CD4-positive, CD25-positive, alpha-beta regulatory T cell (primary cell): ENCODE measurements around the gene GOLGA5. TPM values are rescaled to one million over a fixed set of nuclear protein-coding genes. Genes with fewer than 3 reads are reported as not detected.

Experiments
- ATAC-seq, 2 donors: fragments of 150-1000 bp; cut with Tn5 transposase; one replicate each; pipeline ENCODE4 v1.10.0; 2021; ENCODE audit warnings: low read depth in 2 of 2, moderate number of reproducible peaks in 2 of 2, moderate library complexity in 1 of 2
- DNase-seq, 3 donors: peaks; one replicate each; pipeline versions ENCODE4 v3.0.0 to v3.0.0-alpha.2; 2012 to 2022; ENCODE audit warnings: mixed read lengths in 1 of 3
- H3K27ac ChIP-seq: one replicate; pipeline ENCODE4 v1.7.0; 2013; ENCODE audit warnings: mild to moderate bottlenecking, low read length; ENCODE audit not compliant: insufficient read depth, poor library complexity, severe bottlenecking
- H3K27me3 ChIP-seq: one replicate; pipeline ENCODE4 v1.7.0; 2013; ENCODE audit warnings: low read length; ENCODE audit not compliant: control insufficient read depth, insufficient read depth
- H3K36me3 ChIP-seq: one replicate; pipeline ENCODE4 v1.7.0; 2013; ENCODE audit warnings: mild to moderate bottlenecking, low read length, moderate library complexity; ENCODE audit not compliant: control insufficient read depth, insufficient read depth
- H3K4me1 ChIP-seq: 2 replicates; pipeline ENCODE4 v1.7.0; 2013; ENCODE audit warnings: mild to moderate bottlenecking, low read length; ENCODE audit not compliant: insufficient read depth, control insufficient read depth, poor library complexity, severe bottlenecking
- H3K4me3 ChIP-seq: one replicate; pipeline ENCODE4 v1.7.0; 2013; ENCODE audit warnings: low read depth, mild to moderate bottlenecking, low read length, moderate library complexity
- H3K9me3 ChIP-seq, 2 experiments: 1 replicate in 1 of 2; 2 replicates in 1 of 2; pipeline ENCODE4 v1.7.0; 2013; ENCODE audit warnings: low read length in 2 of 2, mild to moderate bottlenecking in 1 of 2, moderate library complexity in 1 of 2; ENCODE audit not compliant: control insufficient read depth in 2 of 2
- H3K27ac Mint-ChIP-seq, 3 donors: one replicate each; pipeline ENCODE4 v1.8.0; 2020 to 2022; ENCODE audit warnings: mild to moderate bottlenecking in 3 of 3, mixed read lengths in 3 of 3, moderate library complexity in 2 of 3
- H3K27me3 Mint-ChIP-seq: one replicate; pipeline ENCODE4 v1.8.0; 2022; ENCODE audit warnings: mild to moderate bottlenecking, mixed read lengths
- H3K36me3 Mint-ChIP-seq: one replicate; pipeline ENCODE4 v1.8.0; 2020; ENCODE audit warnings: mixed read lengths
- H3K4me1 Mint-ChIP-seq, 4 donors: one replicate each; pipeline ENCODE4 v1.8.0; 2020 to 2022; ENCODE audit warnings: mixed read lengths in 4 of 4, mild to moderate bottlenecking in 1 of 4
- H3K4me3 Mint-ChIP-seq, 4 donors: one replicate each; pipeline ENCODE4 v1.8.0; 2020 to 2022; ENCODE audit warnings: mild to moderate bottlenecking in 4 of 4, mixed read lengths in 4 of 4, moderate library complexity in 3 of 4
- H3K9me3 Mint-ChIP-seq, 7 donors: one replicate each; pipeline ENCODE4 v1.8.0; 2020 to 2022; ENCODE audit warnings: mixed read lengths in 7 of 7, mild to moderate bottlenecking in 3 of 7, moderate library complexity in 2 of 7
- polyA plus RNA-seq, 4 donors: library from polyadenylated mRNA; unstranded; fragments of 300-500 nt; fragmentation: Illumina TruSeq; gene quantifications; one replicate each; pipeline ENCODE4 v1.2.3, GENCODE V29; 2021
- total RNA-seq: library from RNA; stranded (reverse); gene quantifications from one replicate; pipeline ENCODE4 v1.2.3, GENCODE V29; 2022

The GOLGA5 gene
- total and polyA plus RNA-seq, 5 donors from 2014 or later, result 14.8 to 23.7 (median 20.6) TPM

DNA sequence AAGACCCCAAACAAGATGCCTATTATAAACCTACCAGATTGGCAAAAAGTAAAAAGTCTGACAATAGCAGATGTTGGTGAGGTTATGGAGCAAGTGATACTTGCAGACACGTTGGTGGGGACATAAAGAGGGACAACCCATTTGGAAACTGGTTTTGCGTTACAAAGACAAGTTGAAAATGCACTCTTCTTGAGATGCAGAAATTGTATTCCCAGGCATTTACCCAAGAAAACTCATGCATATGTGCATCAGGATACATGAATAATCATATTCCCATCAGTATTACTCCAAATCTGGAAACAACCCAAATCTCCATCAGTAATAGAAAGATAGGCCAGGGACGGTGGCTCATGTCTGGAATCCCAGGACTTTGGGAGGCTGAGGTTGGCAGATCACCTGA is 12.8 kb upstream of the GOLGA5 start:
- Histone ChIP-seq H3K9me3 (no peaks in the 10 kb centered on the region), H3K4me1 (no peaks in the 10 kb centered on the region), H3K27ac (no peak overlapping the region), H3K4me3 (no peak overlapping the region), H3K36me3 (no peaks in the 10 kb centered on the region), H3K27me3 (no peaks in the 10 kb centered on the region)
- peaks cover 6% of the 10 kb centered on the region for H3K27me3 Mint-ChIP-seq
- H3K9me3 Mint-ChIP-seq, result peaks cover 0 to 2% (median 0%) of the 10 kb centered on the region in 7 donors
- H3K36me3 Mint-ChIP-seq, result no peaks in the 10 kb centered on the region
- H3K4me3 Mint-ChIP-seq, result no peak overlapping the region
- peaks cover 0 to 8% (median 5%) of the 10 kb centered on the region in 4 donors for H3K4me1 Mint-ChIP-seq
- ATAC-seq, result no peak
- H3K27ac Mint-ChIP-seq, result no peak overlapping the region
- no peak for DNase-seq

DNA sequence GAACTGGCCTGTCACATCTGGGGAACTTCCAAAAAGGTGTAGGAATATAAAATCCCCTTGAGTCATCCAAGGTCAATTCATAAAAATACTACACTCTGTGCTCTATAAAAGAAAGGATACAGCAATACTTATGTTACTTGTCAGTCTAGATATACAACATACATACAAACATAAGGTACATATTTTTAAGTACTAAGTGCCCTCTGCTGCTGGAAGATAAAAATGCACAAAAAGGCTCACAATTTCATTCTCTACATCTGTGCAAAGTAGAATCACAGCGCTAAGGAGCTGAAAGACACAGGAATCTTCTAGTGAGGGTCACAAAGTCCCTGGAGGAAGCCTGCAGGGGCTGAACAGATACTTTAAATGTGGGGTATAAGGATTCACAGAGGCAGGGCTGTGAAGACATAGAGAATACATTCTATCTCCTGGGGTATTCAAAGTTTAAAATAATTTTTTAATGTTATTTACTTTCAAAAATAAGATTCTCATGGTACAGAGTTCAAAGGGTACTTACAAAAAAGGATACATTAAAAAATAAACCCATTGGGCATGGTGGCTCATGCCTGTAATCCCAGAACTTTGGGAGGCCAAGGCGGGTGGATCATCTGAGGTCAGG is 10.2 kb upstream of the GOLGA5 start:
- Mint-ChIP-seq H3K4me3 (no peak overlapping the region), H3K36me3 (no peaks in the 10 kb centered on the region), H3K4me1 (peaks cover 0 to 8% (median 5%) of the 10 kb centered on the region in 4 donors), H3K27ac (peak overlapping the region in 1 of 3 donors; percentile 67), H3K9me3 (peaks cover 0 to 4% (median 2%) of the 10 kb centered on the region in 7 donors), H3K27me3 (peaks cover 6% of the 10 kb centered on the region)
- ATAC-seq (peak; percentile 66 to 70), DNase-seq (peak in 2 of 3 donors; percentile 59 to 74)
- no peak overlapping the region for H3K4me3 ChIP-seq
- no peaks in the 10 kb centered on the region for H3K36me3 ChIP-seq
- no peaks in the 10 kb centered on the region for H3K4me1 ChIP-seq
- H3K27ac ChIP-seq, result no peak overlapping the region
- no peaks in the 10 kb centered on the region for H3K27me3 ChIP-seq
- H3K9me3 ChIP-seq, result peaks cover 5 to 6% of the 10 kb centered on the region in 2 experiments

DNA sequence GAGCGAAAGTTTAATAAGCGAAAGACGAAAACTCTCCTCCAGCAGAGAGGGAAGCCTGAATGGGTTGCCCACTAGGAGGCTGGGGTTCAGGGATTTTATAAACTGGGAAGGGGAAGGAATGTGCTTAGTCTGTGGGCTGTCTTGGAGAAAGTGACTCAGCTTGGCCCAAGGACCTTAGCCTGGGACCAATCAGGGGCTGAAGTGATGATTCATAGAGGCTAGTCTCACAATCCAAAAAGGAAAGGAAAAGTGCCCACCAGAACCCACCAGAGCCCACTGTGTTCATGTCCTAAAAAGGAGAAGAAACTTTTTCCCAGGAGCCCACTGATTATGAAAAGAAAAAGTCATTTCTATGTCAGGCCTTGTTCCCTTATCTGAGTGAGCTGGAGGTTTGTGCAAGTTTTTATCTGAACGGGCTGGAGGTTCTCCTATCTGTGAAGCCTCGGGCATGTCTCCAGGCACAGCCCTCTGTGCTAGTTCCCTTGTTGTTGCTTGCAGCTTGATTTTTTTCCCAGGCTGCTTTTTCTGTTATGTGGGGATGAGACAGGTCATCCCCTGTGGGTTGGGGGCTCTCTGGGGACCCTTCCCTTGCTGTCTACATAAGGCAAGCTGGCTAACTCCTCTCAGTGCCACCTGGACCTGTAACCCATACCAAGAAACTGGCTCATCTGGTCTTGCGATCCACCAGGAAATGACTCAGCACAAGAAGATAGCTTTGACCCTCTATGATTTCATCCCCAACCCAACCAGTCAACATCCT is 8.3 kb upstream of the GOLGA5 start:
- Histone ChIP-seq H3K36me3 (no peaks in the 10 kb centered on the region), H3K27ac (no peak overlapping the region), H3K27me3 (no peaks in the 10 kb centered on the region), H3K4me1 (no peaks in the 10 kb centered on the region), H3K9me3 (peaks cover 20 to 23% of the 10 kb centered on the region in 2 experiments), H3K4me3 (no peak overlapping the region)
- peaks cover 2 to 22% (median 10%) of the 10 kb centered on the region in 7 donors for H3K9me3 Mint-ChIP-seq
- DNase-seq (no peak), ATAC-seq (no peak)
- peaks cover 3% of the 10 kb centered on the region for H3K36me3 Mint-ChIP-seq
- H3K27me3 Mint-ChIP-seq, result peaks cover 6% of the 10 kb centered on the region
- peaks cover 0 to 8% (median 4%) of the 10 kb centered on the region in 4 donors for H3K4me1 Mint-ChIP-seq
- H3K4me3 Mint-ChIP-seq, result no peak overlapping the region
- no peak overlapping the region for H3K27ac Mint-ChIP-seq

DNA sequence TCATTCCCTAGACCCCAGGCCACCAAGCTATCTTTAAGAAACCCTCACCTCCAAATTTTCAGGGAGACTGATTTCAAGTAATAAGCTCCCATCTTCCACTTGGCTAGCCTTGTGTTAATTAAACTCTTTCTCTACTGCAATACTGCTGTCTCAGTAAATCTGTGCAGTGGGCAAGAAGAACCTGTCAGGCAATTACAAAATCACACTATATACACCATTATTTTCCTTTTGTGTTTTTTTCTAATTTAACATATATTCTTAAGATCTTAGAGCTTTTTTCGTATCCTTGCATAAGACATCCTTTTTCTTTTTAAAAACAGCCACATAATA is 7.7 kb upstream of the GOLGA5 start:
- Mint-ChIP-seq H3K27ac (no peak overlapping the region), H3K4me1 (peaks cover 0 to 8% (median 4%) of the 10 kb centered on the region in 4 donors)
- no peaks in the 10 kb centered on the region for H3K27me3 ChIP-seq

DNA sequence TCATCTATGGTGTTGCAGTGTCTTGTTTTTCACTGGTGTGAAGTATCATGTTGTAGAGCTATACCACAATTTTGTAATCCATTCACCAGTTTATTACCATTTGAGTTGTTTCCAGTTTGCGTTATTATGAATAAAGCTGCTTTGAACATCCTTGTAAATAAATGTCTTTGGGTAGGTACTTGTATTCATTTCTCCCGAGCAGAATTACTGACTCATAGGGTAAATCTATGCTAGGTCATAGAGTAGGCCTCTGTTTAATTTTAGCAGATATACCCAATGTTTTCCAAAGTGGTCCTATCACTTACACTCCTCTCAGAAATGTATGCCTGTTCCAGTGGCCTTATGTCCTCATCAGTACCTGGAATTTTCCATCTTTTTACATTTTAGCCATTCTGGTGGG is 6.6 kb upstream of the GOLGA5 start:
- H3K9me3 ChIP-seq, result peaks cover 20 to 25% of the 10 kb centered on the region in 2 experiments
- Mint-ChIP-seq H3K27me3 (peaks cover 12% of the 10 kb centered on the region), H3K4me3 (no peak overlapping the region), H3K27ac (no peak overlapping the region), H3K36me3 (peaks cover 3% of the 10 kb centered on the region), H3K9me3 (peaks cover 2 to 24% (median 11%) of the 10 kb centered on the region in 7 donors), H3K4me1 (peaks cover 0 to 8% (median 5%) of the 10 kb centered on the region in 4 donors)
- H3K27ac ChIP-seq, result no peak overlapping the region
- no peak overlapping the region for H3K4me3 ChIP-seq
- no peaks in the 10 kb centered on the region for H3K4me1 ChIP-seq
- H3K36me3 ChIP-seq, result no peaks in the 10 kb centered on the region
- DNase-seq (no peak), ATAC-seq (no peak)
- H3K27me3 ChIP-seq, result no peaks in the 10 kb centered on the region

More for the DNA sequence above, 7.7 kb upstream of the GOLGA5 start:
- Histone ChIP-seq H3K4me1 (no peaks in the 10 kb centered on the region), H3K36me3 (no peaks in the 10 kb centered on the region), H3K9me3 (peaks cover 20 to 25% of the 10 kb centered on the region in 2 experiments), H3K27ac (no peak overlapping the region), H3K4me3 (no peak overlapping the region)
- peaks cover 6% of the 10 kb centered on the region for H3K27me3 Mint-ChIP-seq
- no peak overlapping the region for H3K4me3 Mint-ChIP-seq
- peaks cover 3% of the 10 kb centered on the region for H3K36me3 Mint-ChIP-seq
- H3K9me3 Mint-ChIP-seq, result peaks cover 2 to 24% (median 11%) of the 10 kb centered on the region in 7 donors
- ATAC-seq (no peak), DNase-seq (no peak)

DNA sequence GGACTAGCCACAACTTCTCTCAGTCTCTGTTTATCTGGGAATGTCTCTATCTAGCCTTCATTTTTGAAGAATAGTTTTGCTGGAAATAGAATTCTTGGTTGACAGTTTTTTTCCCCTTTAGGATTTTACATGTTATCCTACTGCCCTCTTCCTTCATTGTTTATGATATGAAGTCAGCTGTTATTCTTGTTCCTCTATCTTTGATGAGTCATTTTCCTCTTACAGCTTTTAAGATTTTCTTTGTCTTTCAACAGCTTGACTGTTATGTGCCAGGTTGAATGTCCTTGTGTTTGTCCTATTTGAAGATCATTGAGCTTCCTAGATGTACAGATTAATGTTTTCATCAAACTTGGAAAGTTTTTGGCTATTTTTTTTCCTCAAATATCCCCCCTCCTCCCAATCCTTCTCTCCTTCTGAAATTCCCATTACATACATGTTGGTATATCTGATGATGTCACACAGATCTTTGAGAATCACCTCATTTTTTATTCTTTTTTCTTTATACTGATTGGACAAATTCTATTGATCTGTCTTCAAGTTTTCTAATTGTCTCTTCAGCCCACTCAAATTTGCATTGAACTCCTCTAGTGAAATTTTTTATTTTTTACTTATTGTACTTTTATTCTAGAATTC is 4.5 kb upstream of the GOLGA5 start:
- no peaks in the 10 kb centered on the region for H3K27me3 ChIP-seq
- H3K9me3 ChIP-seq, result peaks cover 20 to 25% of the 10 kb centered on the region in 2 experiments
- peaks cover under 1% of the 10 kb centered on the region for H3K4me1 ChIP-seq
- no peaks in the 10 kb centered on the region for H3K36me3 ChIP-seq
- no peak overlapping the region for H3K27ac Mint-ChIP-seq
- no peak for ATAC-seq
- H3K36me3 Mint-ChIP-seq, result peaks cover 3% of the 10 kb centered on the region
- H3K4me1 Mint-ChIP-seq, result peaks cover 2 to 9% (median 8%) of the 10 kb centered on the region in 4 donors
- peaks cover 2 to 24% (median 11%) of the 10 kb centered on the region in 7 donors for H3K9me3 Mint-ChIP-seq
- no peak overlapping the region for H3K4me3 ChIP-seq
- no peak overlapping the region for H3K4me3 Mint-ChIP-seq
- DNase-seq, result no peak
- no peak overlapping the region for H3K27ac ChIP-seq
- peaks cover 6% of the 10 kb centered on the region for H3K27me3 Mint-ChIP-seq

DNA sequence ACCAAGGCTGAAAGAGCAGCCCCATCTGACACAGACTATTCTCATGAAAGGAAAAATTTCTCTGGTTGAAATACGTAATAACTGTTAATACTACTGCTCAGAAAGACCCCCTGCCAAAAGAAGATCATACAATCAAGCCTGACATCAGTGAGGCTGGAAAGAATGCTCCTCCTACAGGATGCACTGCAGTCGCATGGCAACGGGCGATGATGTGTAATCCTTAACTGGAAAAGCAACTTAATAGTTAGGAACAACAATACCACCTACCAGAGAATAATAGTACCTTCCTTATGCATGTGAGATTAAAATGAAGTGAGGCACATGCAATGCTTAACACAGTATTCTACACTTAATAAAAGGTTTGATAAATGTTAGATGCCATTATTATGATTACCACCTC is 1.2 kb upstream of the GOLGA5 start:
- Mint-ChIP-seq H3K27ac (peak overlapping the region in 1 of 3 donors; percentile 86), H3K36me3 (peaks cover 9% of the 10 kb centered on the region), H3K27me3 (peaks cover 6% of the 10 kb centered on the region), H3K4me3 (peak overlapping the region in 3 of 4 donors; percentile 5 to 94 (median 72)), H3K4me1 (peaks cover 17 to 36% (median 28%) of the 10 kb centered on the region in 4 donors), H3K9me3 (peaks cover 2 to 24% (median 11%) of the 10 kb centered on the region in 7 donors)
- DNase-seq (no peak), ATAC-seq (no peak)
- no peaks in the 10 kb centered on the region for H3K27me3 ChIP-seq
- H3K9me3 ChIP-seq, result peaks cover 20 to 25% of the 10 kb centered on the region in 2 experiments
- H3K27ac ChIP-seq, result no peak overlapping the region
- peaks cover 14% of the 10 kb centered on the region for H3K4me1 ChIP-seq
- no peak overlapping the region for H3K4me3 ChIP-seq
- peaks cover 6% of the 10 kb centered on the region for H3K36me3 ChIP-seq
